ENCODE data around the gene EYS.
"Not testable (repeated sequence)": the region's sequence is repeated elsewhere in the genome, so short reads cannot be mapped to it uniquely, and the experiment has no call there.

Gene EYS

DNA sequence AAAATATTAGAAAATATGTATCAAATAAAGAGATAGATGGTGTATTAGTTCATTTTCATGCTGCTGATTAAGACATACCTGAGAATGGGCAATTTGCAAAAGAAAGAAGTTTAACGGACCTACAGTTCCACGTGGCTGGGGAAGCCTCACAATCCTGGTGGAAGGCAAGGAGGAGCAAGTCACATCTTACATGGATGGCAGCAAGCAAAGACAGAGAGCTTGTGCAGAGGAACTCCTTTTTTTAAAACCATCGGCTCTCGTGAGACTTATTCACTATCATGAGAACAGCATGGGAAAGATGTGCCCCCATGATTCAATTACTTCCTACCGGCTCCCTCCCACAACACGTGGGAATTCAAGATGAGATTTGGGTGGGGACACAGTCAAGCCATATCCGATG lies 223.4 kb downstream of the EYS start:
- not testable (repeated sequence) for DNase-seq (ENCODE audit: extremely low spot score, insufficient read length, low read depth); FAIRE-seq

GRCh38 chr6:65469650-65470049 lies 237.4 kb downstream of the EYS start:
- no peak for FAIRE-seq
- DNase-seq (ENCODE audit: extremely low spot score, insufficient read length, low read depth): no peak

DNA sequence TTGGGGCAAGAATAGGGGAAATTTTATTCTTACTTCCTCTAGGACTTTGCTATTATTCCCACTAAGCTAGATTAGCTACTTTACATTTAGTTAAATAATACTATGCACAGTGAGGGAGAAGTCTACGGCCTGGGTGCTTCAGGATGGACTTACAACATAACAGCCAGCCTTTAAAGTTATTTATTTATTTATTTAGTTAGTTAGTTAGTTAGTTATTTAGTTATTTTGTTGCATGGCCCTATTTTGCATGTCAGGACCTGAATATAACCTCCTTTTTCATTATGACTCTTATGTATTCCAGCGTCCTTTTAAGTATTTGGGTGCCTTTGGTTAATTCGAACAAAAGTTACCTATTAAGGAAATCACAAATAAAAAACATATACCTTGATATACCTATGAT lies 238.7 kb downstream of the EYS start:
- DNase-seq (ENCODE audit: extremely low spot score, insufficient read length, low read depth): no peak
- no peak for FAIRE-seq

DNA sequence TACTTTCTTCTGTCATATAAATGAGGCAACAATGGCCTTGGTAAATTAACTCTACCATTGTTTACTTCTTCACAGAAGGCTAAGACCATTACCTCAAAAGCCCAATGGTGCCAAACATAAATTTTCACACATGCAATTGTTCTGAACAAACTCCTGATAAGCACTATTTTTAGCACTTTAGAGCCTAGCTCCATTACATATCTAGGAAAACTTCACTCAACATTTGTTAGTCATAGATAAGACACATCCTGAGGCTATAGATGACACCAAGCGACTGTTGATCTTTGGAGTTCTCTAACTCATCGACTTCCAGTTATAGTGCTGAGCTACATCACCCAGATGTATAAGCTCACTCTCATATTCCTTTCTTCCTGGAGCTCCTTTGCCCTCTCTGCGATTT lies 245.9 kb downstream of the EYS start:
- DNase-seq (ENCODE audit: extremely low spot score, insufficient read length, low read depth) (no peak), FAIRE-seq (no peak)

GRCh38 chr6:65452333-65452732 lies 254.7 kb downstream of the EYS start:
- no peak for FAIRE-seq
- no peak for DNase-seq (ENCODE audit: extremely low spot score, insufficient read length, low read depth)

DNA sequence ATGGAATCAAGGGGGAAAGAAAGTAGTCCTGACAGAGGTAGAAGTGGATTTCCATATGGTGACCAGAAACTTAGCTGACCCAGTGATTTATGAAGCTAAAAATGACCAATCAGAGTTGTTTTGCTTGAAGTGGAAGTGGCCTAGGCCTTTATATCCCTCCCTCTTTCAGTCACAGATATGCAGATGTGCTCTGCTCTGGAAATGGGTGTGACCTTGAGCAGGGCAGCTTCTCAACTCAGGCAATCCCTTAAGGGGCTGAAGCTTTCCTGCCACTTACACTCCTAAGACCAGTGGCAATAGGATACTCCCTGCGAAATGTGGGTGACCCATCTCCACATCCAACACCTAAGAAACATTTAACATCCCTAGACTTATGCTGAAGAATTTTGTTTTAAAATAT lies 256.6 kb downstream of the EYS start:
- DNase-seq (ENCODE audit: extremely low spot score, insufficient read length, low read depth) (no peak), FAIRE-seq (no peak)

GRCh38 chr6:65449926-65450325 lies 257.1 kb downstream of the EYS start:
- DNase-seq (ENCODE audit: extremely low spot score, insufficient read length, low read depth): no peak
- no peak for FAIRE-seq

- DNase-seq (ENCODE audit: extremely low spot score, insufficient read length, low read depth) (no peak), FAIRE-seq (no peak)
Measured at GRCh38 chr6:65448866-65449265, 258.2 kb downstream of the EYS start.

GRCh38 chr6:65436281-65436680 lies 270.7 kb downstream of the EYS start:
- FAIRE-seq: no peak

GRCh38 chr6:65416621-65417020 lies 290.4 kb downstream of the EYS start:
- DNase-seq (ENCODE audit: extremely low spot score, insufficient read length, low read depth): no peak
- no peak for FAIRE-seq

More at GRCh38 chr6:65436281-65436680, 270.7 kb downstream of the EYS start:
- DNase-seq (ENCODE audit: extremely low spot score, insufficient read length, low read depth): no peak

- DNase-seq (ENCODE audit: extremely low spot score, insufficient read length, low read depth): no peak
- no peak for FAIRE-seq
Measured at GRCh38 chr6:65410309-65410708, 296.7 kb downstream of the EYS start.

- FAIRE-seq (no peak), DNase-seq (ENCODE audit: extremely low spot score, insufficient read length, low read depth) (no peak)
Measured at GRCh38 chr6:65402564-65402963, 304.5 kb downstream of the EYS start.

DNA sequence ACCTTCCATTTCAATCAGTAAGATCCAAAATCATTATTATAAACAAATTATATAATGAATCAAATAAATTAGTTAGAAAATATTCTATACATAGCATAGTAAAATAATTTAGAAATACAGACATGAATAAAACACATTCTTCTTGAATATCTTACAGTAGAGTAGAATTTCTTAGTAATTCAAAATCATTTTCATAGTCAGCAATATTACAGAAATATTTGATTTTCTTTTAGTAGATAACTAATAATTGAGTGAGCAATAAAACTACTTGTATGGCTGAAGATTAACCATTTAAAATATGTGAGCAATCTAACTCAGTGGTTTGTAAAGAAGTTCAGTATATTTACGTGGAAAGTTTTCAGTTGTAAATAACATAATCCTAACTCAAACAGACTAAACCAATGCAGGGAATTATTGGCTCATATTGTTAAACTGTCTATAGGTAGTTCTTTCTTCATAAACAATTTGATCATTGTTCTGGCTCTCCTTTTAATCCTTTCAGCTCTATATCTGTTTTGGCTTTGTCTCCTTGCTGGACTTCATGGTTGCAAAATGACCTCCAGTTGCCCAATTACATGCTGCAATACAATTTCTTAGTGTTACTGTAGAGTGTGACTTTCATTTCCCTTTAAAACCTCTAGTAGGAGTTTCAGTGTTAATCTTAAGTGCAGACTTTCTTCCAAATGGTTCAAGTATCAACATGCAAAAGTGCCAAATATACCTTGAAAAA lies 307.5 kb downstream of the EYS start:
- FAIRE-seq: no peak
- no peak for DNase-seq (ENCODE audit: extremely low spot score, insufficient read length, low read depth)

DNA sequence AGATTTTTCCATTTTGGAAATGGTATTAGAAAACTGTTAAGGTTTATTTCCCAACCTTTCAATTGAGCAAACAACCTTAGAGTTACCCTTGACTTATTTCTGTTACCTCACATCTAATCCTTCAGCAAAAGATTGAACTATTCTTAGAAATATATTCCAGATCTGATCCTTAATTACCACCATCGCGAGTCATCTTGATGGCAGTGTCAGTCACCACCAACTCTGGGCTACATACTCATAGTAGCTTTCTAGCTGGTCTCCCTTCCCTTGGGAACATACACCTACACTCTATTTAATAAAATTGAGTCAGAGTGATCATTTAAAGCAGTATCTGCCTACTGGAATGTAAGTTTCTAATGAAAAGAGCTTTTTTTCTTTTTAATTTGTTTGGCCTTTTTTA lies 308.2 kb downstream of the EYS start:
- FAIRE-seq (no peak), DNase-seq (ENCODE audit: extremely low spot score, insufficient read length, low read depth) (no peak)

DNA sequence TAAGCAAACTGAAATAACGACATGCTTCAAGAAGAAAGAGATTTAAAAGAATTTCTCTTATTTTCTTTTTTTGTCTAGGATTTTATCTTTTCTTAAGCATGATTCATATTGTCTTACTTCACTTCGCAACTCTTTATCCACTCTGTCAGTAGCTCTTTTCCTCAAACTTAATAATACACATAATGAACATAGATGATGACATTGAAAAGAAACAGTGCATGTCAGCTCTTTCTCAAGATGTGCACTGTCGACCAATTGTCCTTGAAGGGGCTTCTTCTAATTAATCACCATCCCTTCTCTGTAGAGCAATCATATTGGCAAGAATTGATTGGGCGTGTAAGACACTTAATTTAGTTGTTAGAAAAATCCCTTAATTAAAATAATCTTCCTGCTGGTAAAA lies 356.5 kb downstream of the EYS start:
- DNase-seq (ENCODE audit: extremely low spot score, insufficient read length, low read depth) (no peak), FAIRE-seq (no peak)

DNA sequence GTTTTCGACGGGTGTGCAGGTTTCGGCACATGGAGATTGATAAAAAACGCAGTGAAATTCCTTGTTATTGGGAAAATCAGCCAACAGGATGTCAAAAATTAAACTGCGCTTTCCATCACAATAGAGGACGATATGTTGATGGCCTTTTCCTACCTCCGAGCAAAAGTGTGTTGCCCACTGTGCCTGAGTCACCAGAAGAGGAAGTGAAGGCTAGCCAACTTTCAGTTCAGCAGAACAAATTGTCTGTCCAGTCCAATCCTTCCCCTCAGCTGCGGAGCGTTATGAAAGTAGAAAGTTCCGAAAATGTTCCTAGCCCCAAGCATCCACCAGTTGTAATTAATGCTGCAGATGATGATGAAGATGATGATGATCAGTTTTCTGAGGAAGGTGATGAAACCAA lies 404.4 kb downstream of the EYS start:
- FAIRE-seq; DNase-seq (ENCODE audit: extremely low spot score, insufficient read length, low read depth): not testable (repeated sequence)

GRCh38 chr6:65299236-65299635 lies 407.8 kb downstream of the EYS start:
- no peak for DNase-seq (ENCODE audit: extremely low spot score, insufficient read length, low read depth)
- no peak for FAIRE-seq

- FAIRE-seq (no peak), DNase-seq (ENCODE audit: extremely low spot score, insufficient read length, low read depth) (no peak)
Measured at GRCh38 chr6:65295812-65296211, 411.2 kb downstream of the EYS start.

DNA sequence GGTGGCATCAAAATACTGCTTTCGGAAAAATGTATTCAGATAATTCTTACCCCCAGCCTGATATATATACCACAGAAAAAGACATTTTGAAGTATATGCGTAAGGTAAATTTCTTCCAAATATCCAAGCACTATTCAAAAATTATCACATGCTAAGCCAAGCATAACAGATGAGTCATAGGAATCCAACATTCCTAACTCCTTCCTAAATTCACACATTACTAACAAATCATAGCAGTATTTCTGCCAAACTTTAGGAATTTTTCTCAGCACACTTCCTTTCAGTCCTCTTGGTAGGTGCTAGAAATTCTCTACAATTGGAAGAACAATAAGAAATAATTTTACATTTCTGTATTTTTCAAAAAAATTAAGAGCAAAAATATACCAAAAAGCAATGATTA lies 417.5 kb downstream of the EYS start:
- no peak for FAIRE-seq

GRCh38 chr6:65285275-65285674 lies 421.8 kb downstream of the EYS start:
- FAIRE-seq (no peak), DNase-seq (ENCODE audit: extremely low spot score, insufficient read length, low read depth) (no peak)

More for the DNA sequence above, 417.5 kb downstream of the EYS start:
- DNase-seq (ENCODE audit: extremely low spot score, insufficient read length, low read depth): no peak

- no peak for FAIRE-seq
- DNase-seq (ENCODE audit: extremely low spot score, insufficient read length, low read depth): no peak
Measured at GRCh38 chr6:65280060-65280459, 427.0 kb downstream of the EYS start.

DNA sequence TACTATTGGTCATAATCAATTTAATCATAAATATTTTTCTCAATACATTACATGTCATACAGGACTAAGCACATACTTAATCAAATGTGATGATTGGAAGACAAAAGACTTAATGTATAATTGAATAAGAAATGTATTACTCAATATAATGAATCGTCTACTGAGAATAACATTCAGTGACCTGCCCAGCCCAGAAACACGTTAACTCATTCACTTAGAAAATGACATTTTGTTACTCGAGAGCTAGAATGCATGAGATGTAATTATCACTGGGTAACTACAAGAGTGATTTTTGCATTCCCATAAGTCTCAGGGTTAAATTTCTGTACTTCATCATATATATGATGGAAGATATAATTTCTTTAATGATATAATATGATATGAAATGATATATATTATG lies 444.8 kb downstream of the EYS start:
- DNase-seq (ENCODE audit: extremely low spot score, insufficient read length, low read depth): no peak
- no peak for FAIRE-seq

All from GM18507 (cell line).